GM19239 (cell line): ENCODE data around the gene PBX4.
"Not testable (repeated sequence)": the region's sequence is repeated elsewhere in the genome, so short reads cannot be mapped to it uniquely, and the experiment has no call there.

ENCODE experiments used
- DNase-seq: peaks from one replicate; pipeline ENCODE4 v3.0.0; 2011; ENCODE audit warnings: low spot score; ENCODE audit not compliant: insufficient read length
- FAIRE-seq: peaks from 2 replicates; lab custom pipeline; 2011; peaks lifted over from hg19 to GRCh38; lab: Jason Lieb, UNC

Gene PBX4

GRCh38 chr19:19618219-19619051, at the start of gene PBX4:
Gene PBX4 (minus strand): TSS chr19:19618687. CDS start chr19:19618629, 58 bp downstream.
- DNase-seq, result peak; percentile 92
- peak; percentile 77 for FAIRE-seq

- DNase-seq, FAIRE-seq: not testable (repeated sequence)
Observed at GRCh38 chr19:19665420-19665948, 47.0 kb upstream of the PBX4 start.

- peak; percentile 71 for DNase-seq
- FAIRE-seq, result peak; percentile 91
Observed at GRCh38 chr19:19663256-19664120, 45.0 kb upstream of the PBX4 start, which contains the start of gene ATP13A1. Gene ATP13A1 (minus strand): TSS chr19:19663676. CDS start chr19:19663666, 10 bp downstream.

GRCh38 chr19:19662871-19663255, 44.4 kb upstream of the PBX4 start:
- FAIRE-seq, result peak; percentile 14
- DNase-seq, result no peak

GRCh38 chr19:19662344-19662743, 43.9 kb upstream of the PBX4 start:
- FAIRE-seq, result no peak
- no peak for DNase-seq

- FAIRE-seq, result peak; percentile 99
Observed at GRCh38 chr19:19661675-19662251, 43.3 kb upstream of the PBX4 start.

GRCh38 chr19:19661141-19661674, 42.7 kb upstream of the PBX4 start:
- DNase-seq (no peak), FAIRE-seq (no peak)

More at GRCh38 chr19:19661675-19662251, 43.3 kb upstream of the PBX4 start:
- peak; percentile 77 for DNase-seq

- FAIRE-seq, result no peak
- DNase-seq, result no peak
Observed at GRCh38 chr19:19659646-19660245, 41.3 kb upstream of the PBX4 start.

GRCh38 chr19:19657397-19657783, 38.9 kb upstream of the PBX4 start:
- peak; percentile 4 for DNase-seq
- no peak for FAIRE-seq

- DNase-seq (peak; percentile 1), FAIRE-seq (no peak)
Observed at GRCh38 chr19:19656451-19657396, 38.2 kb upstream of the PBX4 start.

- DNase-seq, result no peak
- FAIRE-seq, result no peak
Observed at GRCh38 chr19:19655641-19656343, 37.3 kb upstream of the PBX4 start.

- DNase-seq, result no peak
- no peak for FAIRE-seq
Observed at GRCh38 chr19:19655051-19655594, 36.6 kb upstream of the PBX4 start.

GRCh38 chr19:19654441-19654840, 36.0 kb upstream of the PBX4 start:
- DNase-seq, result no peak
- no peak for FAIRE-seq

GRCh38 chr19:19653597-19654147, 35.2 kb upstream of the PBX4 start:
- DNase-seq, result no peak
- no peak for FAIRE-seq

- DNase-seq (no peak), FAIRE-seq (no peak)
Observed at GRCh38 chr19:19652482-19653295, 34.2 kb upstream of the PBX4 start.

- no peak for FAIRE-seq
Observed at GRCh38 chr19:19651076-19651475, 32.6 kb upstream of the PBX4 start.

GRCh38 chr19:19650331-19650730, 31.8 kb upstream of the PBX4 start:
- no peak for FAIRE-seq
- no peak for DNase-seq

More at GRCh38 chr19:19651076-19651475, 32.6 kb upstream of the PBX4 start:
- no peak for DNase-seq
